Measurements from ENCODE around the gene LCLAT1.

GRCh38 chr2:30639836-30640235 is 192.8 kb downstream of the LCLAT1 start:
- TF ChIP-seq, protein P1, sequence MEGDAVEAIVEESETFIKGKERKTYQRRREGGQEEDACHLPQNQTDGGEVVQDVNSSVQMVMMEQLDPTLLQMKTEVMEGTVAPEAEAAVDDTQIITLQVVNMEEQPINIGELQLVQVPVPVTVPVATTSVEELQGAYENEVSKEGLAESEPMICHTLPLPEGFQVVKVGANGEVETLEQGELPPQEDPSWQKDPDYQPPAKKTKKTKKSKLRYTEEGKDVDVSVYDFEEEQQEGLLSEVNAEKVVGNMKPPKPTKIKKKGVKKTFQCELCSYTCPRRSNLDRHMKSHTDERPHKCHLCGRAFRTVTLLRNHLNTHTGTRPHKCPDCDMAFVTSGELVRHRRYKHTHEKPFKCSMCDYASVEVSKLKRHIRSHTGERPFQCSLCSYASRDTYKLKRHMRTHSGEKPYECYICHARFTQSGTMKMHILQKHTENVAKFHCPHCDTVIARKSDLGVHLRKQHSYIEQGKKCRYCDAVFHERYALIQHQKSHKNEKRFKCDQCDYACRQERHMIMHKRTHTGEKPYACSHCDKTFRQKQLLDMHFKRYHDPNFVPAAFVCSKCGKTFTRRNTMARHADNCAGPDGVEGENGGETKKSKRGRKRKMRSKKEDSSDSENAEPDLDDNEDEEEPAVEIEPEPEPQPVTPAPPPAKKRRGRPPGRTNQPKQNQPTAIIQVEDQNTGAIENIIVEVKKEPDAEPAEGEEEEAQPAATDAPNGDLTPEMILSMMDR (conservative IDR thresholded peaks at IDR 0.05; ENCODE audit: low read length) = no peak
- TF ChIP-seq EZH2phosphoT487 (IDR thresholded peaks at IDR 0.05; ENCODE audit: borderline replicate concordance) = no peak

Data from Loucy (cell line).